ENCODE results near the gene HEG1. TPM values are rescaled to one million over a fixed set of nuclear protein-coding genes. Genes with fewer than 3 reads are reported as not detected.

The HEG1 gene
- total RNA-seq, 2 experiments from 2014 or later, result 31.2 to 32.6 TPM

DNA sequence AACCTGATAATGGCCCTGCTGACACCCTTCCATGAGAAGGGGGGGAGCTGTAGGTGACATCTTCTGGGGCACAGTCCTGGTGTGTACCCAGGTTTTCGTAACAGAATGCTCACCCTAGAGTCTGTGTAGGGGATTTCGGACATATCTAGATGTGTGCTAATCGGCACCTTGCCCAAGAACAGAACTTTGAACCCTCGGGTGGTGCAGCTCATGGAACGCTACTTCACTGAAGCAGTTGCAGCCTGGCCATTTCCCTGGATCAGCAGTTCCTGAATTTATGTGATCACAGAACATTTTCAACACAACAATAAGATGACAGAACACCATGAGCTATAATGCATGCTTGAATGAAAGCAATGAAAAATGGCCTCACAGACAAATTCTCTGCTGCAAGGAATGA is 63.8 kb downstream of the HEG1 start:
- no peaks in the 10 kb centered on the region for H3K4me1 Mint-ChIP-seq (ENCODE audit: low read depth)
- no peak overlapping the region for H3K27ac Mint-ChIP-seq
- peaks cover 5% of the 10 kb centered on the region for H3K4me1 ChIP-seq (ENCODE audit: insufficient read depth, low read length)
- no peaks in the 10 kb centered on the region for H3K27me3 Mint-ChIP-seq
- peaks cover 66% of the 10 kb centered on the region for H3K36me3 ChIP-seq (ENCODE audit: insufficient read depth, low read length)
- ATAC-seq (ENCODE audit: poor library complexity) (no peak), DNase-seq (no peak)
- H3K9me3 ChIP-seq (ENCODE audit: control insufficient read depth in 1 of 2, insufficient read depth in 1 of 2, low read length in 2 of 2), result no peaks in the 10 kb centered on the region
- H3K36me3 Mint-ChIP-seq (ENCODE audit: low read depth), result peaks cover 84% of the 10 kb centered on the region
- TF ChIP-seq CTCF (IDR thresholded peaks at IDR 0.05), result no peak
- H3K27ac ChIP-seq (ENCODE audit: low read depth in 1 of 2, low read length in 2 of 2), result no peak overlapping the region
- H3K9me3 Mint-ChIP-seq, result no peaks in the 10 kb centered on the region
- POLR2A ChIA-PET, result no interaction called here
- H3K4me3 ChIP-seq (ENCODE audit: low read length), result no peak overlapping the region
- H3K27me3 ChIP-seq (ENCODE audit: control insufficient read depth in 1 of 2, insufficient read depth in 2 of 2, low read length in 2 of 2), result no peaks in the 10 kb centered on the region
- H3K4me3 Mint-ChIP-seq, result no peak overlapping the region
- CTCF ChIA-PET, result no interaction called here
- intact Hi-C loops (cut with DNase I, micrococcal nuclease), result no loop called here

DNA sequence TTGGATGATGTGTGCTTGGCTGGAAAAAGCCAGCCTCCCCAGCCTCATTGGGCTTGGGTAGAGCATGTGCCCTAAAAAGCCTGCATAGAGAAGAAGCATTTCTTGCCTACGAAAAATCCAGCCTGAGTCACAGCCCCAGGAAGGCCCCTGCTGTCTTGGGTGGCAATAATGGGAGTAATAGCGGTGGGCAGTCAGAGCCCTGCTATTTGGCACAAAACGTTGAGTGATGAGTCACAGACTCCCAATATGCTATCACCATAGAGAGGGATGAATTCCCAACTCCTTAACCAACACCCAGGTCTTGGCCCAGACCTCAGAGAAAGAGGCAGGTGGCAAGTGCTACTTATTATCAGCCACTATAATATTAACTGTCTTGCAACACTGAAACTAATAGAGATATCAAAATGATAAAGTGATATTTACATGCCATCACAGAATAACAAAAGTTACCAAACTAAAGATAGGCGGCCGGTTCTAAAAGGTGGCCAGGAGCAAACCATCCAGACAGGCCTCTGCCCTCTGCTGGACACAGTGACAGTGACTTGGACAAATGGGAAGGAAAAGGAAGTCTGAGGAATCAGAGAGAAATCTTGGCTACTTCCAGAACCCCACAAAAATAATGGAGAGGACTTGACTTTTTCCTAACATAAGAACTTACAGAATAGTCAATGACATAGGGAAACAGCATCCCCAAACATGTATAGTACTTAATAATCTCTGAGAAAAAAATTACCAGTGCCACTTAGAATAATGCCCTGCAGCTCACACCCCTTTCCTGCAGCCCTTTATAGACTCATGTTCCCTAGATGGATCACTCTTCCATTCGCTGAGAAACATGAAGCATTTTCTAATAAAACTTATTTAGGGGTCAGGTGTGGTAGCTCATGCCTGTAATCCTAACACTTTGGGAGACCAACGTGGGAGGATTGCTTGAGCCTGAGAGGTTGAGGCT is 69.3 kb downstream of the HEG1 start:
- ChIA-PET CTCF (no interaction called here), POLR2A (no interaction called here)

GRCh38 chr3:124985349-124985748 is 70.4 kb downstream of the HEG1 start:
- no peak for ATAC-seq (ENCODE audit: poor library complexity)
- H3K27ac Mint-ChIP-seq, result no peak overlapping the region
- Histone ChIP-seq H3K36me3 (ENCODE audit: insufficient read depth, low read length) (peaks cover 24% of the 10 kb centered on the region), H3K9me3 (ENCODE audit: control insufficient read depth in 1 of 2, insufficient read depth in 1 of 2, low read length in 2 of 2) (no peaks in the 10 kb centered on the region), H3K27ac (ENCODE audit: low read depth in 1 of 2, low read length in 2 of 2) (no peak overlapping the region), H3K4me1 (ENCODE audit: insufficient read depth, low read length) (peaks cover 4% of the 10 kb centered on the region), H3K27me3 (ENCODE audit: control insufficient read depth in 1 of 2, insufficient read depth in 2 of 2, low read length in 2 of 2) (no peaks in the 10 kb centered on the region), H3K4me3 (ENCODE audit: low read length) (no peak overlapping the region)
- H3K4me1 Mint-ChIP-seq (ENCODE audit: low read depth), result no peaks in the 10 kb centered on the region
- no peak for TF ChIP-seq CTCF (IDR thresholded peaks at IDR 0.05)
- no peak overlapping the region for H3K4me3 Mint-ChIP-seq
- ChIA-PET CTCF (no interaction called here), POLR2A (no interaction called here)
- no peak for DNase-seq
- H3K36me3 Mint-ChIP-seq (ENCODE audit: low read depth), result peaks cover 64% of the 10 kb centered on the region
- intact Hi-C loops (cut with DNase I, micrococcal nuclease), result no loop called here
- H3K9me3 Mint-ChIP-seq, result no peaks in the 10 kb centered on the region
- H3K27me3 Mint-ChIP-seq, result no peaks in the 10 kb centered on the region

More for the DNA sequence above, 69.3 kb downstream of the HEG1 start:
- no peaks in the 10 kb centered on the region for H3K27me3 Mint-ChIP-seq
- no peaks in the 10 kb centered on the region for H3K9me3 Mint-ChIP-seq
- Histone ChIP-seq H3K9me3 (ENCODE audit: control insufficient read depth in 1 of 2, insufficient read depth in 1 of 2, low read length in 2 of 2) (no peaks in the 10 kb centered on the region), H3K36me3 (ENCODE audit: insufficient read depth, low read length) (peaks cover 33% of the 10 kb centered on the region), H3K4me3 (ENCODE audit: low read length) (no peak overlapping the region), H3K4me1 (ENCODE audit: insufficient read depth, low read length) (peaks cover 4% of the 10 kb centered on the region), H3K27me3 (ENCODE audit: control insufficient read depth in 1 of 2, insufficient read depth in 2 of 2, low read length in 2 of 2) (no peaks in the 10 kb centered on the region), H3K27ac (ENCODE audit: low read depth in 1 of 2, low read length in 2 of 2) (no peak overlapping the region)
- no peak for DNase-seq
- no peak overlapping the region for H3K27ac Mint-ChIP-seq
- no peak for TF ChIP-seq CTCF (IDR thresholded peaks at IDR 0.05)
- no peaks in the 10 kb centered on the region for H3K4me1 Mint-ChIP-seq (ENCODE audit: low read depth)
- no peak overlapping the region for H3K4me3 Mint-ChIP-seq
- intact Hi-C loops (cut with DNase I, micrococcal nuclease), result no loop called here
- H3K36me3 Mint-ChIP-seq (ENCODE audit: low read depth), result peaks cover 72% of the 10 kb centered on the region
- ATAC-seq (ENCODE audit: poor library complexity), result no peak

Data from CD4-positive, alpha-beta T cell (primary cell).